CD4-positive, alpha-beta T cell treated with Interleukin-17A for 1 hour (primary cell): ENCODE measurements around the gene CASD1.

Experiments
- DNase-seq: peaks from one replicate; pipeline ENCODE4 v3.0.0-alpha.2; 2020

CASD1 gene

DNA sequence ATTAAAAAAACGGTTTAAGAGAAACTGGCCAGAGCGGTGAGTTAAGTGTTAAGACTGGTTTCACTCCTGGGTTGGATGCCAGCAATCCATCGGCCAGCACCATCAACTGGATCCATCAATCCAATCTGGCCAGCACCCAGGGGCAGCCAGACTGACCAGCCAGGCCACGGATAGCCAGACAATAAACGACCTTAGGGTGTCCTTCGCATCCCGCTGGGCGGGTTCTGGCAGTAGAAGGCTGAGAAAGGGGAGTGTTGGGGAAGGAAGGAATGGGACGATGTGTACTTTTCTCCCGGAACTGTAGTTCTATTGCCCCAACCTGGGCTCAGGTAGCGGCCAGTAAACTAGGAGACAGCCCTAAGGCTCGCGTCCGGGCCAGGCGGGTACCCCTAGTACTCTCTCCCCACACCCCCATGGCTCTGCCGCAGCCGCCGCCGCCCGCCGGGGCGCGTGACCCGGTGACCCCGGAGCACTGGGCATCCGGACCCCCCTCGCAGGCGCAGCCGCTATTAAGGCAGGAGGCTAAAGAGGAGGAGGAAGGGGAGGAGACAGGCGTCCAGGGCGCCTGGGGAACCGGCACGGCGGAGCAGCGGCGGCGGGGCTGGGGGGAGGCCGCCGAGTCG is at the start of gene CASD1:
TSS of gene CASD1 (plus strand) at position 546 of the 623 bp plus-strand sequence. CDS start 276 bp downstream, outside the sequence.
- DNase-seq: peak; percentile 75

DNA sequence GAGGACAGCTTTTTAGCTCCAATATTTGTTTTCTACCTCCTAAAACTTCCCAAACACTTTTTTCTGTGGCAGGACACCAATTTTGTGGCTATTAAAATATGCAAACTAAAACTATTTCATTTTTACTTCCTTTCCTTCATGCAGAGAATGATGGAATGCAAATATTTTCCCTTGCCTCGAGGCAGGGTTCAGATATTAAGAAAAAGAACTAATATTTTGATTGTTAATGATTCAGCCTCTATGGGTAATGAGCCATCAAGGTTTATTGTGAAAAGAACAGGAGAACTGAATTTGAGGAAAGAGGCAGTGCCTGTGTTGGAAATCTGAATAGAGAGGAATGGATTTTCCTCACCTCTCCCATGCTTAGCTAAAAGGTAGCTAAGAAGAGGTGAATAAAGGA is 43.1 kb upstream of the CASD1 start:
- no peak for DNase-seq

DNA sequence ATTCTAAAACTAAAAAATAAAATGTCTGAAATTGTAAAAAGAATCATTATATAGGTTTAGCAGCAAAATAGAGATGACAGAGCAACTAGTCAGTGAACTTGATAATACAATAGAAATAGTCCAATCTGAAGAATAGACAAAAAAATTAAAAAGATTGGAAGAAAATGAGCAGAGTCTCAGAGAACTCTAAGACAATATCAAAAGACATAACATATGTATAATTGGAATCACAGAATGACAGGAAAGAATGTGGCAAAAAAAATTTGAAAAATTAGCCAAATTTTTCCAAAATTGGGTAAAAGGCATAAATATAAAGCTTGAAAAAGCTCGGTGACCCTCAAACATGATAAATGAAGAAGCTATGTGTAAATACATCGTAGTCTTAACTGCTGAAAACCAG is 38.0 kb upstream of the CASD1 start:
- DNase-seq: no peak

DNA sequence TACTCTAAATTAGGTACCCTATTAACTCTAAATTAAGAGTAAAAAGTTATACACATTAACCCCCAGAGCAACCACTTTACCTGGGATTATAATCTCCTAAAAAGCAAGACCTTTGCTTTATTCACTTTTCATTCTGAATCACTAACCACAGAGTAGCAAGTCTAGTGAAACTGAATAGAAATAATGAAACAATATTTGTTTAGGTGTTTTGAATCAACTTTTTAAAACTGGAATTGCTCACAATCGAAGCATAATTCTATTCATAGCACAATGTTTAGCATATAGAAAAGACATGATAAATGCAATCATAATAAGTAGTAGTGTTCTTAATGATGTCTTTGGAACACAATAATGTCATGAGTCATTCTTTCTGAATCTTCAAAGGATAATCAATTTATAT is 37.0 kb upstream of the CASD1 start:
- no peak for DNase-seq

DNA sequence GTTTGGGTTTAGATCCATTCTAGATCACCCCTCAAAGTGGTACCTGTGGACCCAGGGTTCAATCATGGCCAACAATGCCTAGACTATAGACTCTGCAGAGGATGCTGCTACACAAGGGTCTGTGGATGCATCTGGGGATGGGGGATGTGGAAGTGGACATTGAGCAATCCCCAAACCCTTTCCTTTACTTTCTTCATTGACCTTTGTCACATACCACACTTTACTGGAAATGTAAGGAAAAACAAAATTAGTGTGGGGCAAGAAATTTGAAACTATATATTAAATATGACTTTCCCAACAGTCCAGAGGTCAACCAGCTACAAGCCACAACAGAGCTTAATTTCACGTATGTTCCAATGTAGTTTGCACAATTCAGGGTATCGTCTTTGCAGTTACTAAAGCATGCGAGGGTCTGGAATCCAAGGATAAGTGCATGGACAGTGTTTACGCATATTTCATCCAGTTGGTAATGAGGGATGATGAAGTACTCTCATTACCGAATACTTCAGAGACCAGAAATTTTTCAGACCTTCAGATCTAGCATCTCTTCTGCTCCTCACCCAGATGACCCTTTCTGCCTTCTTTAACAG is 33.3 kb upstream of the CASD1 start:
- no peak for DNase-seq

DNA sequence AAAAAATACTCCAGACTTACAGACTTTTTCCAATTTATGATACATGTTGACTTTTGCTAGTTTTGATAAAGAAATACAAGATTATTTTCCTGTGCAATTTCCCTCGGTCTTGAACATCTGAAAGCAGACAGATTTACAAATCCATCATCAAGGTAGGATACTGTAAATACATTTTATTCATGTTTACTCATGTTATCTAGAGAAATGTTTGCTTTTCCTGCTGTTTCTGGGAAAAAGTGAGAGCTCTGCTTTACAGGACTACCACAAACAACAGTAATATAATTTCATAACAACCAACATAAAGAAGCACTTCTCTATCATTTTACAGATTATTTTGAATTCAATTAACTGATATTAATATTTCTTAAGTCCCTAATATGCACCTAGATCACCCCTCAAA is 31.7 kb upstream of the CASD1 start:
- no peak for DNase-seq

DNA sequence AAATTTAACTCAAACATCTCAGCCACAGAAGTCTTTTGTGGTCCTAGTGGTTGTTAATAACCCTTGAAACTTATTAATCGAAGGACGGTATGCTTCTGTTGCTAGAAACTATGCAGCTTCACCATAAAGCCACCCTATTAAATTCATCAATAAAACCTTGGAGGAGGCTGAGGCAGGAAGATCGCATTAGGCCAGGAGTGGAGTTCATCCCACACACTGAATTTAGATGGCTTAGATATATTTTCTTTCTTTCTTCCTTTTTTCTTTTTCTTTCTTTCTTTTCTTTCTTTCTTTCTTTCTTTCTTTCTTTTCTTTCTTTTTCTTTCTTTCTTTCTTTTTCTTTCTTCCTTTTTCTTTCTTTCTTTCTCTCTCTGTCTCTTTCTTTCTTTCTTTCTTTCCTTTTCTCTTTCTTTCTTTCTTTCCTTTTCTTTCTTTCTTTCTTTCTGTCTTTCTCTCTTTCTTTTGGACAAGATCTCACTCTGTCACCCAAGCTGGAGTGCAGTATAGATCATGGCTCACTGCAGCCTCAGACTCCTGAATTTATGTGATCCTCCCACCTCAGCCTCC is 30.9 kb upstream of the CASD1 start:
- no peak for DNase-seq

DNA sequence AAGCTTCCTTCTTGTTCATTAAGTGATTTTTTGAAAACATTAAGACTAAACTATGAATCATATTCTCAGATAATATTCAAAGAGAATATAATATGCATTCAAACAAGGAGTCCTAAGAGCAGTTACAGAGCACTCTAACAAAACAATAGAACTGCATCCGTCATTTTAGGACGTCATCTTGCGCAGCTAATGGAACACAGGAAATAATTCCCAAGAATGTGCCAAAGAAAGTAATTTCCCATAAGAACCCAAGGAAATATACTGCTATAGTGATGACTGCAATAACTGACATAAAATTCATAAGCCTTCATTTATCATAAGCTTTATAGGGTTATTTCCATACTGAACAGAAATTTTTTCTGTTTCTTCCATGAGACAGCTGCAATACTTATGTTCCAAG is 28.3 kb upstream of the CASD1 start:
- DNase-seq: no peak

DNA sequence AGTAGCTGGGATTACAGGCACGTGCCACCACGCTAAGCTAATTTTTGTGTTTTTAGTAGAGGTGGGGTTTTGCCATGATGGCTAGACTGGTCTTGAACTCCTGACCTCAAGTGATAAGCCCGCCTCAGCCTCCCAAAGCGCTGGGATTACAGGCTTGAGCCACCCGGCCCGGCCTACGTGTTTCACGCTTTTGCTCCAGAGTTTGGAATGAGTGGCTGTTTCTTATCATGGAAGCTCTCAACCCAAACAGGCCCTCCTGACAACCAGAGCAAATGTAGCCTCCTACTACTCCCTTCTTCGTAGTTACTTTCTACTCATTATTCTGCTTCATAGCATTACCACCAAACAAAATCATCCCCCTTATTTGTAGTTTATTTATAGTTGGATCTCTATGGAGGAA is 26.8 kb upstream of the CASD1 start:
- DNase-seq: no peak

DNA sequence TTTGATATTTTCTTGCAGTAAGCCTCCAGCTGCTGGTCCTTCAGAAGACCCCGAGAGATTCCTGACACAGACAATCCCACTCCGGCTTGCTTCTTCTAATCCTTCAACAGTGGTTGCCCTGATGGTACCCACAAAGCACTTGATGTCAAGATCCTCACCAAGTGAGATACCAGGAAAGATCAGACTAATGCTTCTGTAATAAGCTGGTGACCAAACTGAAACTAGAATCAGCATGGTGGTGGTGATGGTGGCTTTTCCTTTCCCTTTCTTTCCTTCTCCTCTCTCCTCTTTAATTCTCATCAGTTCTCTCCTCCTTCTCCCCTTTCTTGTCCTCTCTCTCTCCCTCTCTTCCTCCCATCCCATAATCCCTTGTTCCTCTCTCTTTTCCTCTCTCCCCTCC is 25.8 kb upstream of the CASD1 start:
- DNase-seq: no peak

DNA sequence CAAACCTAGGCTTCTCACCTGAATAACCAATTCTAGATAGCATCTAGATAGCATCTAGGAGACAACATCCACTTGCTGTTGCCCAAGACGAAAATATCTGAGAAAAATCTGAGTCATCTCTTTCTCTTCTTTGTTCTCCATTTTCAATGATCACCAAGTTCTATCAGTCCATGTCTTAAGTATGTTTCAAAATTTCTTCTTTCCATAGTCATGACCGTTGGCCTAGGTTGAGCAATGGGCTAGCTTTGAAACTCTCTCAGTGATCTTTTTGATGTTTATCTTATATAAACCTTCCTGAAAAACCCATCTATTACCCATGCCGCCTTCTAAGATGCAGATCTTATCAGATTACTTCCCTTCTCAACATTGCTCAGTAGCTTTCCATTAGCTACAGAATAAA is 23.4 kb upstream of the CASD1 start:
- DNase-seq: no peak

DNA sequence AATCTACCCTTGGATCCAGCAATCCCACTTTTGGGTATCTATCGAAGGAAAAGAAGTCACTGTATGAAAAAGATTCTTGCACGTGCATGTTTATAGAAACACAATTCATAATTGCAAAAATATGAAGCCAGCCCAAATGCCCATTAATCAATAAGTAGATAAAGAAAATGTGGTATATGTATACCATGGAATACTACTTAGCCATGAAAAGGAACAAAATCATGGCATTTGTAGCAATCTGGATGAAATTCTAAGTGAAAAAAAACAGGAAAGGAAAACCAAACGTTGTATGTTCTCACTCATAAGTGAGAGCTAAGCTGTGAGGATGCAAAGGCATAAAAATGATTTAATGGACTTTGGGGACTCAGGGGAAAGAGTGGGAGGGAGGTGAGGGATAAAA is 18.2 kb upstream of the CASD1 start:
- no peak for DNase-seq

DNA sequence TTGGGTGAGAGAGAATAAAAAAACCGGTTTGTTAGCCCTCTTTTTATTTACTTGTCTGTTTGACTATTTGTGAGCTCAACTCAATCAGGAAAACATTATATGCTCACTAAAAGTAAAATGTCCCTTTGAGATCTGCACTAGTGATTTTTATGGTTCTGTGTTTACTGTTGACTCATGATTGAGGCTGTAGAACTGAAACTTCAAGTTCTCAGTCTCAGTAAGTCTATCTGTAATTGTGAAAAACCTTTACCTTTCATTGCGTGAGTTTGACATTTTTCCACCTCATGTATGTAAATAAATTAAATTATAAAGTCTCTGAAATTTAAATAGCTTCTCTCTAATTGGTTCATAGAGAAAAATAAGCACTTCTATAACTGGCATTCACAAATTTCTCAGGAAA is 17.0 kb upstream of the CASD1 start:
- DNase-seq: no peak

DNA sequence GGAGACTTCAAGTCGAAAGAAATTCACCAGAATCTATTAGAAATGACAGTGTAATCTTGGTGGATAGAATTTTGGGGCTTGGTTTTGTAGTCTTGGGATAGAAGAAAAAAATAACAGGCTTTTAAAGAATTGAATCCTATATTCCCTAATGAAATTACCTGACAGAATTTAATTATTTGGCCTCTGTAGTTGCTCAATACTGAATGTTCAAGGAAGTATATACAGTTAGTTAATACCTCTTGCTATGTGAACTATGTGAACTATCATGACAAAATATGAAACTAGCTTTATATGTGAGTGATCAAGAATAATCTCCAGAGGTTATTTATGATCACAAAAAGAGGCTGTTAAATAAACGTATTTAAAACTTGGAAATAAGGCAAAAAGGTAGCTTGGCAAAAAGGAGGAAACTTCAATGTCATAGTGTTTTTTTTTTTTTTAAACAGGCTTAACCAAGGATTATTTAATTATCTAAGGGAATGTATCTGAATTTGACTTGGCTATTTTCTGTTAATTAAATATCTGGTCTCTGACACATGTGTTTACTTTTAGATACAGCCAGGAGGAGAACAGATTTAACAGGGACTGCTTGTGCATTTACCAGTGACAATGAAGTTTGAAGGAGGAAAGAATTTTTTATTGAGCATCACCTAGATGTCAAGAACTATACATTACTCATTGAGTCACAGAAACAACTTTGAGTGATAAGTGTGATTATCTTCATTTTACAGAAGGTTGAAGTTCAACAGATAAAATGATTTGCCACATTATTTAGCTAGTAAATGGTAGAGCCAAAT is 11.5 kb upstream of the CASD1 start:
- no peak for DNase-seq

DNA sequence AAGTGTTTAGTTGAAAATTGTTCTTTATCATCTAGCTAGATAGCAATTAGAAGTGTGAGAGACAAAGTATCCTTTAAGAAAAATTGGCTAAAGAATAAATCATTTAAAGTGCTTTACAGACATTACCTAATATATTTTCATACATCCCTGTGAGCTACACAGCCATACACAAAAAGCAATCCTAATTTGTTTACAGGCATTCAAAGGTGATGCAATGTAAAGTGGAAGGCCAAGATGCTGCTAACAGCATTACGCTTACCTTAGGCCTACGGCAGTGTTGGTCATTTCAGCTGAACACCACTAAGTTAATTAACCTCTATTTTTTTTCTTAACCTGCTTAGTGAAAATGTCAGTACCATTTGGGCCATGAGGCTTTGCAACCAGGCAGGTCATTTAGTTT is 10.7 kb upstream of the CASD1 start:
- DNase-seq: no peak

DNA sequence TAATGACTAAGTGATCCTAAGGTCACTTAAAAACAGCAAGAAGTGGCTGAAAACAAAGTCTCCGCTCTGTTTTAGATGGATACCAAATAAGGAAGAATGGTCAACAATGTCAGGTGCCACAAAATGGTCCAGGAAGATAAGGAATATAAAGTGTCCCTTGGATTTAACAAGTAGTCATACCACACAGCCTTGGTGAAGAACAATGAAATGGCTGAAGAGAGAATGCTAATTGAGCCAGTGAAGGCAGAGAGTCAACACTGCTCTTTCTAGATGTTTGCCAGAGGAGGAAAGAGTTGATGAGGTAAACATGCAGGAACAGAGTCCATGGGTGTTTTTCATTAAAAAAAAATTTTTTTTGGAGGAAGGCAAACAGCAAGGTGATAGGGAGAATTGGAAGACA is 2.1 kb upstream of the CASD1 start:
- DNase-seq: no peak

DNA sequence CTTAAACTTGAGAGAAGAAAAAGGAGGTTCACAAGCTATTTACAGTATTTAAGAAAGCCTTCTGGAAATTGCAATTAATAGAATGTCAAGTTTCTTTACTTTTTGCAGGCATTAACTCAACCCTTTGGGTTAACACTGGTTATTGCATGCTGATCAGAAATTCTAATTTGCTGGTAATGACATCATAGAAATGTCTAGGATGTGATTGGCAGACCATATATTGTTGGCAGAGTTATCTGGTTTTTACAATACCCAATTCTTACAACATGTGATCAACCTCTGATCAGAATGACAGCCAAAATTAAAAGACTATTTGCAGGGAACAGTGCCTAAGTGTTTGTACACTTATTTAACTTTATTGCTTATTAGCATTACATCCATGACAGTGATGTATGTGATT is 1.6 kb upstream of the CASD1 start:
- DNase-seq: no peak

DNA sequence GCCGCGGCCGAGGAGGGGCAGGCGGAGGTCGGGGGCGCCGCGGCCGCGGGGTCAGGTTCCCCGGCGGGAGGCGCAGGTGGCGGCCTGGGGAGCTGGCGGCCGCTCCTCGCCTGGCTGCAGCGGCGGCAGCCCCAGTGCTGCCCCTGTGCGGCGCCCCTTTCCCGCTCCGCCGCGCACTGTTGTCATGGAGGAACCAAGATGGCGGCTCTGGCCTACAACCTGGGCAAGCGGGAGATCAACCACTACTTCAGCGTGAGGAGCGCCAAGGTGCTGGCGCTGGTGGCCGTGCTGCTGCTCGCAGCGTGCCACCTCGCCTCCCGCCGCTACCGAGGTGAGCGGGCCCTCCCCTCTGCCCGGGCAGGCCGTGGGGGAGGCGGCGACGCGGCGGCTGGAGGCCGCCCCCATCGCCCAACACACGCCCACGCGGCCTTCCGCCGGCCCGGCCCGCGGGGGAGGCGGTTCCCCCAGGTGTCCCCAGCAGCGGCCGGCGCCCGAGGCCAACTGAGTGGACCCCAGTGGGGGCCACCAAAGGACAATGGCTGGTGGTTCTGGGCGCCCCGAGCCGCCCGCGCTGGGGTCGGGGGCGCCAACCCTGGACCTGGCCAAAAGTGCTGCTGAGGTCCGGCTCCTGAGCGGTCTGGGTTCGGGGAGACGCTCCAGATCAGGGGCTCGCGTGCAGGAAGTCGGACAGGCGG is 425 bp downstream of the CASD1 start:
- DNase-seq: peak; percentile 70

DNA sequence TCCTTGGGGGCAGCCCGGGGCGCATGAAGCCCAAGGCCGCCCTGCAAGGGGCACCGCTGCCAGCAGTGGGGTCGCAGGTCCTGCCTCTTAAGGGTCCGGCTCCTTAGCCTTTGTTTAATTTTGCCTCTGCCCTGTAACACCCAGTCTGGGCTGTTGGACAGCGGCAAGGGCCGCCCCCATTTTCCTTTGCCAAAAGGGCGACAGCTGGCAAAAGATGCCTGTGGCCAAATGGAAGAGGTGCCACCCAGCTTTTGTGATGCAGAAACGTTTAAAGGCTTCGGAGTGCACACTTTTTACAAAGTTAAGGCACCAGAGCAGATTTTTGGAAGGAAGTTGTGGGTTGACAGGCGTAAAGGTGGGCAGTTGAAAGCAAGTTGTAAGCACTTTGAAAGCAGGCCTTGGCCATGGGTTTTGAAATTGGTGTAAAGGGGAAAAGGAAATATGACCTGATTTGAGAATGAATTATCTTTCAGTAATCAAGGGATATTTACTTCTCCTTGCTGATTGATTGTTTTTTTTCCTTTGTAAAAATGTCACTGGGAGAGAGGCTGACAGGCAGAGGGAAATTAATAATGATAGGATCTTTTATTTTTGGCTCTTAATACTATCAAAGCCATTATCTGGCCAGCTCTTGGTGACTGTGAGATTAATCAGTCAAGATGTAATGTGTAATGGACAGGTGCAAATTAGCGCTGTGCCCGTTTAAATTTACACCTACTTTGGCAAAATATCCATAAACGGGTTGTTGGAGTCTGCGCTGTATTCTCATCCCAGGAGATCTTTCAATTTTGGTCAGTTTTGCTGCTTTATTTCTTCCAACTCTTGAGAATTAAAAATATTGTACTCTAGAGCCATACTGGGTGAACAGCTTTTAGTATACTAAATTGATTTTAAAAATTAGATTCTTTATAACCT is 1.2 kb downstream of the CASD1 start:
- DNase-seq: peak; percentile 51

DNA sequence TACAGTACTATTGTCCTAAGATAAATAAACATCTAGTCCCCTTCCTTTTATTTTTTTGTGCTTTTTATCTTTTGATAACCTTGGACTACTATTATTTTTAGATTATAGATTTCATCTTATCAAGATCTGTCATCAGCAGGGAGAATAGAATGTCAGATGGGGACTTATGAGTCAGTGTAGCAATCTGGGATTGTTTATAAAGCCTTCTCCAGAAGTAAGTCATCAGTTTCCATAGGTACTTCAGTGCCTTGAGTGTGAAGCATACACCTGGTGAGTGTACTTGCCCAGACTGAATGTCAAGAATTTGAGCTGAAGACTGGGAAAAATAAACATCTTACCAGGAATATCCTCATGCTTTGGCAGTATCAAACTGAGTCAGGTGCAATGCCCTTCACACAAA is 2.1 kb downstream of the CASD1 start:
- no peak for DNase-seq

DNA sequence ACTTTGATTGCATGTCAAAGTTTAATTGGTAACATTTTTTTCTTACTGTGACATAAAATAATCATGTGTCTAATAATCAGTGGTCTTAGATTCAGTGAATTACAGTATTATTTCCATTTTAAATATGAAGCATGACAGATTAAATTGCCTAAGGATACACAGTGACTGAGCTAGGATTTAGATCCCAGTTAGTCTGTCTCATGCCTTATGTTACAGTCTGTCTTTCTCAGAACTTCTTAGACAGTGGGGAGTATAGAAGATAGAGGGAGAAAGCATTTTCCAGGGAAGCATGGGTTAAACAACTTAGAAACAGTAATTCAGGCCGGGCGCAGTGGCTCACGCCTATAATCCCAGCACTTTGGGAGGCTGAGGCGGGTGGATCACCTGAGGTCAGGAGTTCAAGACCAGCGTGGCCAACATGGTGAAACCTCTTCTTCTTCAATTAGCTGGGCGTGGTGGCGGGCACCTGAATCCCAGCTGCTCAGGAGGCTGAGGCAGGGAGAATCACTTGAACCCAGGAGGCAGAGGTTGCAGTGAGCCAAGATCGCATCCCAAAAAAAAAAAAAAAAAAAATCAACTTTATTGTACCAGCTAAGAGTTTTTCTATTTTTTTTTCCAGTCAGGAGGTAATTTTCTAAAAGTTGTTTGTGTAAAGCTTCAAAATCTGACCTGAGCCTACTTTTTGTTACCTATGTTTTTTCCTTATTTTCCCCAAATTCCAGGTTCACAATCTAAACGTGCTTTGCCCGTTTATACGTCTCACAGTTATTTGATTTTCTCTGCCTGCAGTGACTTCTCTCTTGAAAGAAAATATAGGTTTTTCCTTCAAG is 3.3 kb downstream of the CASD1 start:
- DNase-seq: no peak

DNA sequence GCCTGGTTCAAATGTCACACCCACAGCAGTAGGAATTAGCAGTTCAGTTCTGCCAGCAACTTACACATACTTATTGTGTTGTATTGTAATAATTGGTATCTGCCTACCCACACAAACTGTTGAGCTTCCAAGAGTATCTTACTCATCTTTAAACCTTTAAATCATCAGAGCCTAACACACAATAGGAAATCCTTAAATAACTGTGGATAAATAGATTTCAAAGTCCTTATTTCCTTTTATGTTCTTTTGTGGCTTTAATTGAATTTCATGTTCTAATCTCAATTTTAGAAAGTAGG is 3.9 kb downstream of the CASD1 start:
- no peak for DNase-seq
